ENCODE data around the gene OGFRL1. TPM values are rescaled to one million over a fixed set of nuclear protein-coding genes. Genes with fewer than 3 reads are reported as not detected.

Gene OGFRL1
- total RNA-seq, 3 donors from 2014 or later = 49.1 to 113 (median 56.0) TPM

DNA sequence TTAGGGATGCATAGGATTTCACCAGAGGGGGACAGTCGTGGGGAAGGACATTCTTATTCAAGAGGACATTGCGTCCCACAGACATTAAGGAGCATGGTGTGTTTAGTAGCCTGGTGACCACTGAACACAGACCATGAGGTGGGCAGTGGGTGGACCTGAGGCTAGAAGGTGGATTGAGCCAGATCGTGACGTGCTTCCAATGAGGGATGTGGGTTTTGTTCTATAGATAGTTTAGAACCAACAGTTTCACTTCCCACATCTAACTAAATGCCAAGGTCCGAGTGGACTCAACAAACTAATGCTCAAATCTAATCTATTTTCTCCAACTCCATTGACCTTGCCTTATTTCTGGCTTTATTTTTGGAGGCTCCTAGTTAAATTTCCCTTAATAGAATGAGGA, 58.5 kb downstream of the OGFRL1 start:
- no peak for DNase-seq (ENCODE audit: low spot score in 2 of 2)
- H3K9me3 ChIP-seq = no peaks in the 10 kb centered on the region

DNA sequence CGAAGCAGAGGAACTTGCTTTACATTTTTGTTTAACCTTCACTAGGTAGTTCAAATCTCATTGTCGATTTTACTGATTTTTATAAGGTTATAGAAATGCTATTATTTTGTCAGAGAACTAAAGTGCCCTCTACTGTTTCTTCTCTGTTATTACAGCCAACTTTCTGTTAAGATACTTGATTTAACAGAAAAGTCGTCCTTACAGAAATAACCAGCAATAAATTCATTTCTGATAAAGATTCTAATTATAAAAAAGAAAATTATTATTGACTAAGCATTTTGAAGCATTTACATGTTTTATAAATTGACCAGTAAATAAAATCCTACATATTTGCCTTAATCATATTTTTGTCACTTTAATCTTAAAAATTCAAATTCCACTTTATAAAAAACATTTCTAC, 60.8 kb downstream of the OGFRL1 start:
- TF ChIP-seq POLR2A (IDR thresholded peaks at IDR 0.05) = no peak
- TF ChIP-seq, protein P1, sequence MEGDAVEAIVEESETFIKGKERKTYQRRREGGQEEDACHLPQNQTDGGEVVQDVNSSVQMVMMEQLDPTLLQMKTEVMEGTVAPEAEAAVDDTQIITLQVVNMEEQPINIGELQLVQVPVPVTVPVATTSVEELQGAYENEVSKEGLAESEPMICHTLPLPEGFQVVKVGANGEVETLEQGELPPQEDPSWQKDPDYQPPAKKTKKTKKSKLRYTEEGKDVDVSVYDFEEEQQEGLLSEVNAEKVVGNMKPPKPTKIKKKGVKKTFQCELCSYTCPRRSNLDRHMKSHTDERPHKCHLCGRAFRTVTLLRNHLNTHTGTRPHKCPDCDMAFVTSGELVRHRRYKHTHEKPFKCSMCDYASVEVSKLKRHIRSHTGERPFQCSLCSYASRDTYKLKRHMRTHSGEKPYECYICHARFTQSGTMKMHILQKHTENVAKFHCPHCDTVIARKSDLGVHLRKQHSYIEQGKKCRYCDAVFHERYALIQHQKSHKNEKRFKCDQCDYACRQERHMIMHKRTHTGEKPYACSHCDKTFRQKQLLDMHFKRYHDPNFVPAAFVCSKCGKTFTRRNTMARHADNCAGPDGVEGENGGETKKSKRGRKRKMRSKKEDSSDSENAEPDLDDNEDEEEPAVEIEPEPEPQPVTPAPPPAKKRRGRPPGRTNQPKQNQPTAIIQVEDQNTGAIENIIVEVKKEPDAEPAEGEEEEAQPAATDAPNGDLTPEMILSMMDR (IDR thresholded peaks at IDR 0.05) = peak; percentile 34 to 67 (median 56)
- TF ChIP-seq POLR2AphosphoS5 (IDR thresholded peaks at IDR 0.05) = no peak
- H3K4me1 ChIP-seq = no peaks in the 10 kb centered on the region
- no peak for DNase-seq (ENCODE audit: low spot score in 2 of 2)
- no peaks in the 10 kb centered on the region for H3K36me3 ChIP-seq
- H3K27me3 ChIP-seq = no peaks in the 10 kb centered on the region
- no peak overlapping the region for H3K4me3 ChIP-seq
- H3K27ac ChIP-seq = peak overlapping the region in 1 of 2 donors; percentile 77
- intact Hi-C loops (cut with DNase I; ENCODE audit: low total_unique reads) = no loop called here
- H3K9me3 ChIP-seq = no peaks in the 10 kb centered on the region

More for the DNA sequence above, 58.5 kb downstream of the OGFRL1 start:
- Histone ChIP-seq H3K36me3 (no peaks in the 10 kb centered on the region), H3K27ac (no peak overlapping the region), H3K4me1 (no peaks in the 10 kb centered on the region), H3K4me3 (no peak overlapping the region), H3K27me3 (no peaks in the 10 kb centered on the region)
- TF ChIP-seq, protein P1 (IDR thresholded peaks at IDR 0.05) = no peak
- TF ChIP-seq POLR2A (IDR thresholded peaks at IDR 0.05) = no peak
- no peak for TF ChIP-seq POLR2AphosphoS5 (IDR thresholded peaks at IDR 0.05)
- intact Hi-C loops (cut with DNase I; ENCODE audit: low total_unique reads) = no loop called here

DNA sequence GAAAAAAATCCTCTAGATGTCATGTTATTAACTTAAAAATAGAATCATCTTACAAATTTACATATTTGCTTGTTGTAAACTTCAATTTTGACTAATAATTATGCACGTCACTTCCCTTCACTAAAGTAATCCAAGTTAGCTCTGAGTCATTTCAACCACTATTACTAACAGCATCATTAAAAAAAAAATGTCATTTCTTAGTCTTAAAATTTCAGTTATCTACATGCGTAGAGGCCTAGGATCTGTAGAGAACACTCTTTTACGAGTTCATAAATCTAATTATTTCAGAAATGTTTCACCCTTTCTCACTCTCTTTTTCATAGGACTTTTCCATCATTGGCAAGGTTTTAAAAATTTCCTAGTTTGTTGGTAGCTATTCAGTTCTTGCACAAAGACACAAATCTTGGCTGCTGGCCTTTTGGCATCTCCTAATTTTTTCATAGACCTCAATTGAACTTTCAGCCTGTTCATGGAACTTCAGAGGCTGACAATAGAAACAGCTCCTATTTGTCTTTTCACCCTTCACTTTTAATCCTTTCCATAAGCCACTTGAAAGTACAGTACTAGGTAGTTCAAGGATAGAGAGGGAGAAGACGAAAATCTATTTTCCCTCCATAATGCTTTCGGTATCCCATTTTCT, 61.5 kb downstream of the OGFRL1 start:
- H3K9me3 ChIP-seq = no peaks in the 10 kb centered on the region
- TF ChIP-seq, protein P1 (IDR thresholded peaks at IDR 0.05) = no peak
- TF ChIP-seq POLR2AphosphoS5 (IDR thresholded peaks at IDR 0.05) = peak in 1 of 3 donors; percentile 52
- no peaks in the 10 kb centered on the region for H3K36me3 ChIP-seq
- peak in 1 of 2 donors; percentile 33 for DNase-seq (ENCODE audit: low spot score in 2 of 2)
- H3K4me1 ChIP-seq = no peaks in the 10 kb centered on the region
- peak overlapping the region; percentile 76 to 77 for H3K27ac ChIP-seq
- intact Hi-C loops (cut with DNase I; ENCODE audit: low total_unique reads) = no loop called here
- H3K27me3 ChIP-seq = no peaks in the 10 kb centered on the region
- H3K4me3 ChIP-seq = no peak overlapping the region

DNA sequence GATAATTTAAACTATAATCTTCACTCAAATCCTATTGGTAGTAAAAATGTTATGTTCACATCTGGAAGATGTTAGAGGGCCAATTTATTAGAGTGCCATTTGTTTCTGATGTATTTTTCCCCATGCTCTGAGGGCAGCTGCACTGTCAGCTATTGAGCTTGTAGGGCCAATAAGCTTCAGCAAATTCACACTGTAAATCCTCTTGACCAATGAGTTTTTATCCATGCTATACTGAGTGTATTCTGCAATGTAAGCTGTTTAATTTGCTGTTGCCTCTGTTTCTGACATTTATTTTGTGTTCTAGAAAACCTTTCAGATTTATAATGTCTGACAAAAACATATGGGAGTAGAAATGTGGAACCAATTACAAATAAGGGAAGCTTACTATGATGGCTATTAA, 62.6 kb downstream of the OGFRL1 start:
- Histone ChIP-seq H3K4me1 (no peaks in the 10 kb centered on the region), H3K9me3 (no peaks in the 10 kb centered on the region), H3K36me3 (no peaks in the 10 kb centered on the region), H3K27me3 (no peaks in the 10 kb centered on the region), H3K27ac (peak overlapping the region; percentile 76 to 77), H3K4me3 (no peak overlapping the region)
- TF ChIP-seq POLR2AphosphoS5 (IDR thresholded peaks at IDR 0.05) (no peak), POLR2A (IDR thresholded peaks at IDR 0.05) (no peak)
- TF ChIP-seq, protein P1 (IDR thresholded peaks at IDR 0.05) = no peak
- intact Hi-C loops (cut with DNase I; ENCODE audit: low total_unique reads) = no loop called here
- no peak for DNase-seq (ENCODE audit: low spot score in 2 of 2)
